EL (cell line): Measurements from ENCODE around the gene MX2.
"Not testable (repeated sequence)": the region's sequence is repeated elsewhere in the genome, so short reads cannot be mapped to it uniquely, and the experiment has no call there.

Source experiments
- DNase-seq: peaks from one replicate; pipeline ENCODE4 v3.0.0-alpha.2; 2016

MX2 gene

DNA sequence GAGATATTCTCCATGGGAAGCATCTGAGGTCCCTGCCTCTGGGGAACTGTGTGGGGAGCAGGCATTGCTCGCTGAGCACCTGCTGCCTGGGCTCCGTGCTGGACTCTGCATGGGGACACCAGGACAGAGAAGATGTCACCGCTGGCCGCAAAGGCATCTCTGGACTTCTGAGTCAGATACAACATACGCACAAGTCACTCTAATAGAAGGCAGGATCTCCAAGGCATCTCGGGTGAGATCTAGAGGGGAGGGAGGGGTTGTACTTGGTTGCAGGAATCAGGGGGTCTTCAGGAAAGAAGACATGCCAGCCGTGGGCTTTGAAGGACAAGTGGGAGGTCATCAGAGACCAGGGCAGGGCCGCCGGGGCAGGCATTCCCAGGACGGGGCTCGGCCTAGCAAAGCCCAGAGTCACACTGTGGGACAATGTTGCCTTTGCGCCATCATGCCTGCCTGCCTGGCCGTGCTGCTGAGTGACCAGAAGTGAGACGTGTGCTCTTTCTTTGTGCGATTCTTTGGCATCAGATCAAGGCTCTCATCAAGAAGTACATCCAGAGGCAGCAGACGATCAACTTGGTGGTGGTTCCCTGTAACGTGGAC, 28.3 kb downstream of the MX2 start:
- no peak for DNase-seq

DNA sequence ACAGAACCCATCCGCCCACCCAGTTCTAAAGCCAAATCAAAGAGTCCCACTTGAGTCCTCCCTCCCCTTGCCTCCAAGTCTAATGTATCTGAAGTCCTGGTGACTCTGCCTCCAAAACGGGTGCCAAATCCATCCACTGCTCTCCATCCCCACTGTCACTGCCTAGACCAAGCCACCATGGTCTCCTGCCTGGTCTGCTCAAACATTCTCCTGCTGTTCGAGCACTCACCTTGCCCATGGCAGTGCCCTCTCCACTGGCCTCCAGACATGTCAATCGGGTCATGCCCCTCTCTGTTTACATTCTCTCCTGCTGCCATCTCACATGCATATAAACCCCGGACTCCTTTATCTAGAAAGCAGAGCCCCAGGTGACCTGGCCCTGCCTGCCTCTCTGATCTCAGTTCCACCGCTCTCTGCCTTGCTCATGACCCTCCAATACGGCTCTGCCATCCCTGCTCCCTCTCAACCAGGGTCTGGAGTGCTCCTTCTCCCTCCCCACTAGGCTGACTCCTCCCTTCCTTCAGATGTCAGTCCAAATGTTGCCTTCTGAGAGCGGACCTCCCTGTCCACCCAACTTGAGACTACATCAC, 32.1 kb downstream of the MX2 start:
- DNase-seq = no peak

- peak; percentile 24 for DNase-seq
Measured at GRCh38 chr21:41396558-41397075, 34.8 kb downstream of the MX2 start.

DNA sequence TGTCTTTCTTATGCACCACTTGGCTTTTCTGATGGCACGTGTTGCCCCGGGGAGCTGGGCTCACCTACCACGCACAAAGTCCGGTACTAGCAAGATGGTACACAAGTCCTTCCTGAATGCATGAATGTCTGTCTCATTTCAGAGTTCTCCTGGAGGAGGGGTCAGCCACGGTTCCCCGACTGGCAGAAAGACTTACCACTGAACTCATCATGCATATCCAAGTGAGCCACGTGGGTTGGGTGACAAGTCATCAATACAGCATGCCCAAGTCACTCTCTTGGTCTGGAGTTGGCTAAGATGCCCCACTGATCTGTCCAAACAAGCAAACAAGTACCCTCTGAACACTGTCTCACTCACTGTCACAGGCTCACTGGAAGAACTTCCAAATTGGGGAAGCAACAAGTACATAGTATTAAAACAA, 35.7 kb downstream of the MX2 start:
- no peak for DNase-seq

GRCh38 chr21:41398251-41398650, 36.4 kb downstream of the MX2 start:
- DNase-seq = no peak

DNA sequence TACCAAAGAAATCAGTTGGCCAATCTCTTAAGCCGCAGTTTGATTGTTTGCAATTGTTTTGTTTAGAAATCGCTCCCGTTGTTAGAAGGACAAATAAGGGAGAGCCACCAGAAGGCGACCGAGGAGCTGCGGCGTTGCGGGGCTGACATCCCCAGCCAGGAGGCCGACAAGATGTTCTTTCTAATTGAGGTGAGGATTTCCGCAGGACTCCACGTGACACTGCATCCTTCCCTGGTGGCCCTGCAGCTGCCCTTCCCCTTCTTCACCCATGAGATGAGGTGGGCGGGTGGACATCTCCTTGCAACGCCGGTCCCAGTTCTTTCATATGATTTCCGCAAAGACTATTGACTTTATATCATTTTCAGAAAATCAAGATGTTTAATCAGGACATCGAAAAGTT, 37.0 kb downstream of the MX2 start:
- no peak for DNase-seq

DNA sequence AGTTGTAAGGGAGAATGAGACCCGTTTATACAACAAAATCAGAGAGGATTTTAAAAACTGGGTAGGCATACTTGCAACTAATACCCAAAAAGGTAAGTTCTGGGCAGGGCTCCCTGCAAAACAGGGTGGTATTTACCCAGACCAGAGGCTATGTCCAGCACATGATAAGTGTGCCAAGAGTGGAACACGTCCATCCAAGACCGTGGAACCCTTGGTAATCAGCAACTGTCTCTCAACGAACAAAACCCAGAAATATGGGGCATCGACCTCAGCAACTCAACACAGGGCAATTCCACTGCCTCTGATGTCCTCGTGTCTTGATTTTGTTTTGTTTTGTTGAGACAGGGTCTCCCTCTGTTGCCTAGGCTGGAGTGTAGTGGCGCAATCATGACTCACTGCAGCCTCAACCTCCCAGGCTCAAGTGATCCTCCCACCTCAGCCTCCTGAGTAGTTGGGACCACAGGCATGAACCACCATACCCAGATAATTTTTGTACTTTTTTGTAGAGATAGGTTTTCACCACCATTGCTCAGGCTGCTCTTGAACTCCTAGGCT, 37.5 kb downstream of the MX2 start:
- no peak for DNase-seq

- DNase-seq = no peak
Measured at GRCh38 chr21:41402231-41402630, 40.4 kb downstream of the MX2 start.

DNA sequence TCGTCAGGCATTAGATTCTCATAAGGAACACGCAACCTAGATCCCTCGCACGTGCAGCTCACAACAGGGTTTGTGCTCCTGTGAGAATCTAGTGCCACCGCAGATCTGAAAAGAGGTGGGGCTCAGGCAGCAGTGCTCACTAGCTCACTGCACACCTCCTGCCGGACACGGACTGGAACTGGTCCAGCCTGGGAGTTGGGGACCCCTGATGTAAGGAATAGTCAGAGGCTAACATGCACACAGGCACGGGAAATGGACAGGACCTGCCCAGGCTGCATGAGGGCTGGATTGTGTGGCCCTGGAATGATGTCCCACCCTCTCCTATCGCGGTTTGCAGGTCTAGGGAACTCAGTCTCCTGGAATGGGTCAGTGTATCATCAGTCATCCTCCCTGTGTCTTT, 41.0 kb downstream of the MX2 start:
- DNase-seq = no peak

GRCh38 chr21:41403331-41403730, 41.5 kb downstream of the MX2 start:
- no peak for DNase-seq

DNA sequence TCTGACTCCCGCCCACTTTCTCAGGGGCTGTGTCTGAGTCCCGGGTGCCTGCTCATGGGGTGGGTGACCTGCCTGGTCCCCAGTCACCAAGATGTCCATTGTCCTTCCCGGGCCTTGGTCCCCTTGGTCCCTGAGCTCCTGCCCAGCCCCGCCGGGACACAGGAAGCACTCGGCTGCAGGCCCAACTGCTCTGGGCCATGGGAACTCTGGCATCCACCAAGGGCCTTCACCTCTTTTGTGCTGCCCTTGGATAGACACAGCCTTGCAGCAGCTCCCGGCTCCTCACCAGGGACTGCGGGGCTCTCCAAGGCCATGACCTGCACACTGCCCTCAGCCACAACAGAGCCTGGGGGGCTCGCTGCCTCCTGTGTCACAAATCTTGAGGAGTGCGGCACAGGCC, 42.1 kb downstream of the MX2 start:
- no peak for DNase-seq

DNA sequence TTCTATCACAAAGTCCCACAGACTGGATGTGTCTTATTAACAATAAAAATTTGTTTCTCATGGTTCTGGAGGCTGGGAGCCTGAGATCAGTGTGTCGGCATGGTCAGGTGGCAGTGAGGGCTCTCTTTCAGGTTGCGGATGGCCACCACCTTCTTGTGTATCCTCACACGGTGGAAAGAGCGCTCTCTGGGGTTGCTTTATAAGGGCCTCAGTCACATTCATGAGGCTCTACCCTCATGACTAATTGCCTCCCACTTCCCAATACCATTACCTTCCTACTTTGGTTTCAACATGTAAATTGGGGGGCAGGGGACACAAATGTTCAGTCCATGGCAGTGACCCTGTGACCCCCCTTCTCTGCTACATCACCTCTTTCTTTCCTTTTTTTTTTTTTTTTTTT, 43.5 kb downstream of the MX2 start:
- DNase-seq = no peak

GRCh38 chr21:41406340-41406739, 44.5 kb downstream of the MX2 start:
- no peak for DNase-seq

- no peak for DNase-seq
Measured at GRCh38 chr21:41407541-41408460, 46.0 kb downstream of the MX2 start.

DNA sequence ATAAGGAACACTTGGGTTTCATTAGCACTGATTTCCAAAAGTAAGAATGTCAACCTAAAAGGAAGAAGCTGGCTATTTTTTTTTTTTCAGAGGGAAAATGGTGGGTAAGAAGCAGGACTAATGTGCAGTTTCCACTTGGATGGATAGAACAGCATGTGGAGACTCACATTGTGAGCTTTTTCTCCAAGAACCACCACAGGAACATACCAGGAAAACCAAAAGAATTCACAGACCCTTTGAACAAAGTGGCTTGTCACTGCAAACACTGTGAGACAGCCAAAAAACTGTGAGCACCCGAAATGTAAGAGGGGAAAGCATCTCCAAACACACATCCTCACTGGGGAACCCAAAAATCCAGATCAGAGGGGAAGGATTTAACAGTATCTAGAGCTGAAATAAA, 48.5 kb downstream of the MX2 start:
- no peak for DNase-seq

- no peak for DNase-seq
Measured at GRCh38 chr21:41410767-41411448, 49.1 kb downstream of the MX2 start.

DNA sequence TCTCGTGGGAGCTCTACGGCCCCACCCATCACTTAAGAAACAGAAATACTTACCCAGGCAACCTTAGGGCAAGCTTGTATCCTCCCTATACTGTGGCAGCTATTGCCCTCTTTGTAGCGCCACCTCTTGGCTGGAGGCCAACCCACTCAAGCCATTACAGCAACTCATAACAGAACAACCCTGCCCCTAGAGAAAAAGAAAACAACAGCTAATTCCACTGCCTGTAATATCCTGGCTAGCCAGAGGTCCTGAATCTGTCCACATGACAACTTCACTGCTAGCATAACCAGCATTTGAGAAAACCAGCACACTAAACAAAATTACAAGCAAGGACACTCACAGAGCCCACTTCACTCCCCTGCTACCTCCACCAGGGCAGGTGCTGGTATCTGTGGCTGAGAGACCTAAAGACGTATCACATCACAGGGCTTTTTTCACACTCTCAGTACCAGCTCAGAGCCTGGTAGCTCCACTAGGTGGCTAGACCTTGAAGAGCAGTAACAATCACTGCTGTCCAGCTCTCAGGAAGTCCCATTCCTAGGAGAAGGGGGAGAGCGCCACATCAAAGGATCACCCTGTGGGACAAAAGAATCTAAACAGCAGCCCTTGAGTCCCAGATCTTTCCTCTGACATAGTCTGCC, 49.7 kb downstream of the MX2 start:
- peak; percentile 37 for DNase-seq

DNA sequence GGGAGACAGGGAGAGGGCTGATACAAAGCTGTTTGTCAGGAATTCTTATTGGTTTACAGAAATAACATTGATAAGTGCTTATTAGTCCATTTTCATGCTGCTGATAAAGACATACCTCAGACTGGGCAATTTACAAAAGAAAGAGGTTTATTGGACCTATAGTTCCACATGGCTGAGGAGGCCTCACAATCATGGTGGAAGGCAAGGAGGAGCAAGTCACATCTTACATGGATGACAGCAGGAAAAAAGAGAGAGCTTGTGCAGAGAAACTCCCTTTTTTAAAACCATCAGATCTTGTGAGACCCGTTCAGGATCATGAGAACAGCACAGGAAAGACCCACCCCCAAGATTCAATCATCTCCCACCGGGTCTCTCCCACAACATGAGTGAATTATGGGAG, 55.7 kb downstream of the MX2 start:
- not testable (repeated sequence) for DNase-seq

GRCh38 chr21:41418393-41418792, 56.6 kb downstream of the MX2 start:
- no peak for DNase-seq

DNA sequence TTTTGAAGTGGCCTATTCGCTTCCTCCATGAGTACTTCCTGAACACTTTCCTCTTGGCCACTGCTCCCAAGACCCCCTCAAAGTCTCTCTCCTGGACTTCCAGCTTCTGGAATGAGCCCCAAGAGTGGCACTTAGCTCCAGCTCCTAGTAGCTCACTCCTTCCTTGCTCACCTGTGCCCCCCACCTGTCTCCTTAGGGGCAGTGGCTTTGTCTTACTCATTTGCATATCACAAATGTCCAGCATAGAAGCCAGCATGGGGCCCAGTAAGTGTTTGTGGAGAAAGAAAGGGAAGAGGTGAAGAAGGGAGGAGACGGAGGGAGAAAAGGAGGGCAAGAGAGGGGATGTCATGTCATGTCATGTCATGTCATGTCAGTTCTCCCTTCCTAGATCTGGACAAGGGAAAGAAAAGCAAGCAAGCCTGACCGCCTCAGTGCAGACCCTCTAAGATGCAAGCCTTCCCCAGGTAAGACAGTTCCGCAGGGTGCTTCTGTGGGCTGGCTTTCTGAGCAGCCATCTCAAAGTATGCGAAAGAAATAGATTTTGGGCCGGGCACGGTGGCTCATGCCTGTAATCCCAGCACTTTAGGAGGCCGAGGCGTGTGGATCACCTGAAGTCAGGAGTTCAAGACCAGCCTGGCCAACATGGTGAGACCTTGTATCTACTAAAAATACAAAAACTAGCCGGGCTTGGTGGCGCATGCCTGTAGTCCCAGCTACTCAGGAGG, 57.3 kb downstream of the MX2 start:
- no peak for DNase-seq
